Osteocyte (in vitro differentiated cells): Measurements from ENCODE around the gene TNKS2. TPM values are rescaled to one million over a fixed set of nuclear protein-coding genes. Genes with fewer than 3 reads are reported as not detected.

ENCODE experiments used
- DNase-seq: peaks from one replicate; pipeline ENCODE4 v3.0.0; 2021; ENCODE audit warnings: mixed read lengths; ENCODE audit not compliant: unreplicated experiment; ENCODE audit errors: extremely low spot score
- H3K27ac Mint-ChIP-seq: one replicate; pipeline ENCODE4 v1.8.0; 2021; ENCODE audit warnings: mild to moderate bottlenecking, mixed read lengths; ENCODE audit not compliant: unreplicated experiment
- H3K27me3 Mint-ChIP-seq: one replicate; pipeline ENCODE4 v1.8.0; 2021; ENCODE audit warnings: mixed read lengths; ENCODE audit not compliant: unreplicated experiment
- H3K36me3 Mint-ChIP-seq: one replicate; pipeline ENCODE4 v1.8.0; 2021; ENCODE audit warnings: mixed read lengths; ENCODE audit not compliant: unreplicated experiment
- H3K4me1 Mint-ChIP-seq: one replicate; pipeline ENCODE4 v1.8.0; 2021; ENCODE audit warnings: mixed read lengths; ENCODE audit not compliant: unreplicated experiment
- H3K4me3 Mint-ChIP-seq: one replicate; pipeline ENCODE4 v1.8.0; 2021; ENCODE audit warnings: mild to moderate bottlenecking, moderate library complexity, mixed read lengths; ENCODE audit not compliant: unreplicated experiment
- H3K9me3 Mint-ChIP-seq: one replicate; pipeline ENCODE4 v1.8.0; 2021; ENCODE audit warnings: mixed read lengths; ENCODE audit not compliant: unreplicated experiment
- total RNA-seq: library from RNA; stranded (reverse); gene quantifications from 2 replicates; pipeline ENCODE4 v1.2.1, GENCODE V29; 2021
- TF ChIP-seq, protein P1 (sequence below): fragments of 200-600 bp; sonication (generic); IDR thresholded peaks from 2 replicates; pipeline ENCODE4 v1.5.0; 2021; ENCODE audit warnings: antibody characterized with exemption, mild to moderate bottlenecking, moderate library complexity

Gene TNKS2
- total RNA-seq, 1 donor from 2014 or later, result 64.9 TPM

DNA sequence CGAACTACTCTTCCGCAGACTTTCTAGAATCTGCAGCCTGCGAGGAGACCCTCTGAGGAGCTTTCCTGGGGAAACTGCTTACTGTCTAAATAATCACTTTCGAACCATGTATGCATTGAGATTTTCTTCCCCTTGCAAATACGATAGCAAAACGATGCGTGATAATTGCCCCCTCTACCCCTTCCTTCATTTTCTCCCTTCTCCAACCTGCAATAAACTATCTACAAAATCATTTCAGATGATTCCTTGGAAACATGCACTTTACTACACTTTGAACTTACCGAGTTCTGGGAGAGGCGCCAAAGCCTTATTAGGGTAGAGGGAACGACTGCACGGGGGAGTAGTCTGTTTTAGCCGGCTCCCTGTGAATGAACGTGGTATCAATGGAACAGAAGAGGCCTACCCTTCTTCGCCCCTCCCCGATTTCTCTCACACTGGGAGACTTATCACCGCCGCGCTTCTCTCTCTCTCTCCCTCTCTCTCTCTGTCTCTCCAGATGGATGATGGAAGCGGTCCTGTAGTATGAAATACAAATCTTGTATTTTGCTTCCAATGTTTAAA is 111.0 kb downstream of the TNKS2 start, which contains the start of gene FGFBP3:
Gene FGFBP3, minus strand, starts transcription at position 370 of the 561 bp plus-strand sequence. CDS start 517 bp downstream, outside the sequence.
- H3K4me1 Mint-ChIP-seq, result peaks cover 19% of the 10 kb centered on the region
- peak; percentile 66 for DNase-seq
- peak within 1 kb of the TSS; percentile 83 for H3K4me3 Mint-ChIP-seq
- H3K27ac Mint-ChIP-seq, result peak within 1 kb of the TSS; percentile 45
- TF ChIP-seq, protein P1, sequence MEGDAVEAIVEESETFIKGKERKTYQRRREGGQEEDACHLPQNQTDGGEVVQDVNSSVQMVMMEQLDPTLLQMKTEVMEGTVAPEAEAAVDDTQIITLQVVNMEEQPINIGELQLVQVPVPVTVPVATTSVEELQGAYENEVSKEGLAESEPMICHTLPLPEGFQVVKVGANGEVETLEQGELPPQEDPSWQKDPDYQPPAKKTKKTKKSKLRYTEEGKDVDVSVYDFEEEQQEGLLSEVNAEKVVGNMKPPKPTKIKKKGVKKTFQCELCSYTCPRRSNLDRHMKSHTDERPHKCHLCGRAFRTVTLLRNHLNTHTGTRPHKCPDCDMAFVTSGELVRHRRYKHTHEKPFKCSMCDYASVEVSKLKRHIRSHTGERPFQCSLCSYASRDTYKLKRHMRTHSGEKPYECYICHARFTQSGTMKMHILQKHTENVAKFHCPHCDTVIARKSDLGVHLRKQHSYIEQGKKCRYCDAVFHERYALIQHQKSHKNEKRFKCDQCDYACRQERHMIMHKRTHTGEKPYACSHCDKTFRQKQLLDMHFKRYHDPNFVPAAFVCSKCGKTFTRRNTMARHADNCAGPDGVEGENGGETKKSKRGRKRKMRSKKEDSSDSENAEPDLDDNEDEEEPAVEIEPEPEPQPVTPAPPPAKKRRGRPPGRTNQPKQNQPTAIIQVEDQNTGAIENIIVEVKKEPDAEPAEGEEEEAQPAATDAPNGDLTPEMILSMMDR, result no peak
- H3K27me3 Mint-ChIP-seq, result peaks cover 13% of the 10 kb centered on the region
- no peaks in the 10 kb centered on the region for H3K9me3 Mint-ChIP-seq
- peaks cover 4% of the 10 kb centered on the region for H3K36me3 Mint-ChIP-seq

DNA sequence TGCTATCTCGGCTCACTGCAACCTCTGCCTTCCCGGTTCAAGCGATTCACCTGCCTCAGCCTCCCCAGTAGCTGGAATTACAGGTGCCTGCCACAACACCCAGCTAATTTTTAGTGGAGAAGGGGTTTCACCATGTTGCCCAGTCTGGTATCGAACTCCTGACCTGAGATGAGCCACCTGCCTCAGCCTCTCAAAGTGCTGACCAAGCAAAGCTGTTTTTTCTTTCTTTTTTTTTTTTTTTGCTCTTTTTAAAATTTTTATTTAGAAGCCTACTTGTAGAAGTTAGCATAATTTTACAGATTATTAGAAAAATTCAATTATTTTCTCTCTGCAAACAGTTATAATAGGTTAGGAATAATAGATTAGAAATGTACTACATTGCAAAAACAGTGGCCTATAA is 112.2 kb downstream of the TNKS2 start:
- H3K9me3 Mint-ChIP-seq, result no peaks in the 10 kb centered on the region
- peaks cover 4% of the 10 kb centered on the region for H3K36me3 Mint-ChIP-seq
- H3K4me3 Mint-ChIP-seq, result no peak overlapping the region
- H3K27me3 Mint-ChIP-seq, result peaks cover 22% of the 10 kb centered on the region
- TF ChIP-seq, protein P1, result no peak
- peak; percentile 30 for DNase-seq
- H3K27ac Mint-ChIP-seq, result no peak overlapping the region
- peaks cover 15% of the 10 kb centered on the region for H3K4me1 Mint-ChIP-seq

Other genes starting within 250 kb of the TNKS2 start
- gene PPP1R3C, start 165.4 kb upstream of the TNKS2 start, total RNA-seq, result 15.7 and 16.2 TPM in 2 replicates
- gene FGFBP3, start 111.1 kb downstream of the TNKS2 start, total RNA-seq, result 3.1 and 3.7 TPM in 2 replicates
- 32.4 and 34.6 TPM in 2 replicates for gene BTAF1, start 125.3 kb downstream of the TNKS2 start, total RNA-seq